HG02623 (cell line): Measurements from ENCODE around the gene KCND3.
A peak's percentile ranks its signal among the peaks of the same experiment; 100 is the strongest.

Source experiments
- ATAC-seq: cut with Tn5 transposase; IDR thresholded peaks from one replicate; pipeline ENCODE4 v1.9.1; 2021; ENCODE audit warnings: moderate library complexity; ENCODE audit not compliant: unreplicated experiment

Gene KCND3

GRCh38 chr1:111784273-111784901 lies 205.1 kb downstream of the KCND3 start:
- no peak for ATAC-seq

- no peak for ATAC-seq
Measured at GRCh38 chr1:111779546-111779945, 209.9 kb downstream of the KCND3 start.

GRCh38 chr1:111778541-111779051 lies 210.9 kb downstream of the KCND3 start:
- no peak for ATAC-seq

DNA sequence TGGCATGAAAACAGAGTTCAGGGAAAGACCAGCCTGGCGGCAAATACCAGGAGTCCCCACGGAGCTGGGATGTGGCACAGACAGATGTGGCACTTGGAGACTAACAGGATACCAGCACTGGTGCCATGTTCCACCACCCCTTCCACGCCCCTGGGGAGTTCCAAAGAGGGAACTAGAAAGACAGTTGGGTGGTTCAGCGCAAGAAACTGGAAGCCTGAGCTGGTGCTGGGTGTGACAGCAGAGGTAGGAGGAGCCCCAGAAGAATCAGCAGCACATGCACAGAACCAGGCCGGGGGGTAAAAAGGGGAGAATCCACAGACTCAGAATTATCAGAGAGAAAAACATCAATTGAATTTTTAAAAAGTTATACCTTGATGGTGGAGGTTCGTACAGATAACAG lies 211.4 kb downstream of the KCND3 start:
- no peak for ATAC-seq

DNA sequence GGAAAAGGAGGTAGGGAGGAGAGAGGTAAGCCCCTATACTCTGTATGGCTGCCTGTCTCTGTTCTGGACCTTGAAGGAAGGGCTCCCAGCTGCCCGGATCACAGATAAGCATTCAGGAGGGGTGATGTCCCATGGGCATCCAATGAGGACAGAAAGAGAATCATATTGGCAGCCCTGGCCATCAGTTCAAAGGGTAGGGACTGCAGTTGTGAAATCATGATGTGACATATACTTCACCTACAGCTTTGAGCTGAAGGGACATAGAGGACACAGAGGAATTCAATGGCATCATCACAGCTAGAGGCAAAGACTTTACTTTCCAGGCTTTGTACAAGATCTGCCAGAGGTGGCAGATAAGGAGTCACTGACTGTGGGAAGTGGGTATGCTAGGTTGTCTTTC lies 212.2 kb downstream of the KCND3 start:
- ATAC-seq = no peak

- ATAC-seq = no peak
Measured at GRCh38 chr1:111776861-111777260, 212.6 kb downstream of the KCND3 start.

DNA sequence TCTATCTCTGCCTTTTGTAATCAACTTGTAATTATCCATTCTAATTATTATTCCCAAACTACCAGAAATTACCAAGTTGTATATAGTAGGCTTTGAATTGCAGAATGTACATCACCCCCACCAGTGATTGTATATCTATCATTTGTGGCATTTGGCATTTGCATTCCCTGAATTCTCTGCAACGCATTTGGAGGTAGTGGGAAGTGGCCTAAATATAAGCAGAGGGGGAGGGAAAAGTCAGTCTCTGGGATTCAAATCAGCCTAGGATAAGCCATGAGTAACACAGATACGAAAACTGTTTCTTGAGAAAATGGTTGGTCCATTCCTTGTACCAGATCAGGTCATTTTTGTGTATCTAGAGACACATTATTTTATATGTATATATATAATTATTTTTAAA lies 213.1 kb downstream of the KCND3 start:
- no peak for ATAC-seq

GRCh38 chr1:111775966-111776365 lies 213.5 kb downstream of the KCND3 start:
- no peak for ATAC-seq

DNA sequence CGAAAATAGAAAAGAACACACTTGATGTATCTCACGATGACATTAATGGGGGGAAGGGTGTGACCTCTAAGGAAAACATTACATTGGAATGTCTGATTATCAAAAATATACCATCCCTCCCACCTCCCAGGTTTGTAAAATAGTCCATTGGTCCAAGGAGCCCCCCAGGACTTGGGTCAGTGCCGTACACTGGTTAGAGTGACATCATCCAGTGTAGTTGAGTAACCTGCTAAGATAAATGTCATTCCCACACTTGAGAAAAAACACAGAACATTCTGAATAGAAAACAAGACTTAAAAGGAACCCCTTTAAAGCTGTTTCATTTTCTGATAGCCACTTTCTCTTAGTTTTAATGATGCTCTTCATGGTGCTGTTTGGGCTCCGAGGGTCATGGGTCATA lies 218.6 kb downstream of the KCND3 start:
- no peak for ATAC-seq

DNA sequence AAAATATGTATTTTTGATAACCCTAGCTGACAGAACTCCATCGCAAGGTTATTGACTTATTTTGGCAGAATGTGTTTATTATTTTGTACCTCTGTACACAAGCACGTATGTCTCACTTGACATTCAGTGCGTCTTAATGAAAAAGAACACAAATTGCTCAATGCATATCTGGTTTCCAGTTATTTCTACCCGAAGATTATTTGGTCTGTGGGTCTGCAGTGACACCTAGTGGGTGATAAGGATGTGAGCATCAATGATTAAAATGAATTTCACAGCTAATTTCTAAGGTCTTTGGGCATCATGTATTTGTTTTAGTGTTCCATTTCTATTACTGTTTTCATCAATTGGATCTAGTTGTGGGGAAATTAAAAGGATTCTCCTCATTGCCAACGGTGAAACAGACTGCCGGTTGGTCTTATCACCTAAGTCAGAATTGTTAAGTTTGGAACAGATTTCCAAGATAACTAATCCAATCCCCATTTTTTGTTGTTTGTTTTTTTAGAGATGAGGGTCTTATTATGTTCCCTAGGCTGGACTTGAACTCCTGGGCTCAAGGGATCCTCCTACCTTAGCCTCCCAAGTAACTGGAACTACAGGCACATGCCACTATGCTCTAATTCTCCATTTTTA lies 219.8 kb downstream of the KCND3 start:
- ATAC-seq = no peak

DNA sequence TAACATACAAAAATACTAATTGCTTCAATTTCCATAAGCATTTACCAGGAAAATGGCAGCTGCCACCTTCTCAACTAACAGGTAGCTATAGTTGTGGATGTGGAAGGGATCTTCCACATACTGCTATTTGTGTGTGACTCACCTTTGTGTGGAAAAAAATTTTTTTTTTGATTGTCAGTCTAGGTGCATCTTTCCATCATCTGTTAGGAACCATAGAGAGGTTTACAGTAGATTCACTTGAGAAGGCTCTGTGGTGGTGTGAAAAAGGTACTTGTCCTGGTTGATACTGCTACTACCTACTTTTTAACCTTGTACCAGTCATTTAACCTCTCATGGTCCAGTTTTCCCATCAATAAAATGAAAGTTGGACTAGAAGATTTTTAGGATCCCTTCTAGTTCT lies 220.8 kb downstream of the KCND3 start:
- ATAC-seq = no peak

- ATAC-seq = no peak
Measured at GRCh38 chr1:111768023-111768422, 221.4 kb downstream of the KCND3 start.

DNA sequence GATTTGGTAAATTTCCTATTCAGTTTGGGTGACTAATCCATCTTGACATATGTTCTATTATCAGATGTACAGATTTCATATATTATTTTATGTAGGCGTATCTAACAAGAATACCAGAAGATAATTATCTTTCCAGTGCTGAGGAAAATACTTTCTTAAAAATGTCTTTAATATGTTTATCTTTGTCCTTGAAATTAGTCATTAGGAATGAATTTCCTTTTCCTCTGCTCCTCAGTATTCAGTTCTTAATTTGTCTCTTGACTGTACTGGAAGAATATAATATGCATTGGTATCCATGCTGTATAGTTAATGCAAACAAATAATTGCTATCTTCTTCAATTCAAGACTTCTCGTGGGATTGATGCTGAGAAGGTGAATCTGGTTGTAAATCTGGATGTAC lies 227.1 kb downstream of the KCND3 start:
- no peak for ATAC-seq

DNA sequence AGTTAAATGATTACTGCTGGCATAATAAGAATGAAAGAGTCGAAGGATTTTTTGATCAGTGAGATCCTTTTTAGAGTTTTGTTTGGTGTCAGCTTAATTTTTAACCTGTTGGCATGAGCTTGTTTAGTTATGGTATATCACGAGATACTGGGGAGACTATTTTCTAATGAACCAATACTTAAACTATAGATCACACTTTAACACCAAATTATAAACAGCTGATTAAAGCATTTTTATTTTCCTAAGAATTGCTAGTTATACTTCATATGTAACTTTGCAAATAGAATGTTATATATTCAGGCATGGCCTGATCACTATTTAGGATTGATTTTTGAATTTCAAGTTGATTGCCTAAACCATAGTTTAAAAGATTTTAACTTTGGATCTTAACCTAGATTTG lies 227.8 kb downstream of the KCND3 start:
- ATAC-seq = no peak

- ATAC-seq = no peak
Measured at GRCh38 chr1:111758373-111758772, 231.1 kb downstream of the KCND3 start.

DNA sequence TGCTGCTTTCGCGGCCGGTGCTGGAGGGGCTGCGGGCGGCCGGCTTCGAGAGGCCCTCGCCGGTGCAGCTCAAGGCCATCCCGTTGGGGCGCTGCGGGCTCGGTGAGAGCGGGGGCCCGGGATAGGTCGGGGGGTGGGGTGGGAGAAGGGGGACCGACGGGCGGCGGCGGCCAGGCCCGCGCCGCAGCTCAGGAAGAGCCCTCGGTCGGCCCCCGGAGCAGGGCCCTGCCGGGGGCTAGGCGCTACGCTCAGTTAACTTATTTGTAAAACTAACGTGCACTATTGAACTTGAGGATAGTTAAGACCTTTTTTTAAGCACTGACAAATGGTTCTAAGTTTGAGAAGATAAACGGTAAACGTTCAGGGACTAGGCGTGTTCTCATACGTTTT lies 233.3 kb downstream of the KCND3 start:
- peak; percentile 2 for ATAC-seq

DNA sequence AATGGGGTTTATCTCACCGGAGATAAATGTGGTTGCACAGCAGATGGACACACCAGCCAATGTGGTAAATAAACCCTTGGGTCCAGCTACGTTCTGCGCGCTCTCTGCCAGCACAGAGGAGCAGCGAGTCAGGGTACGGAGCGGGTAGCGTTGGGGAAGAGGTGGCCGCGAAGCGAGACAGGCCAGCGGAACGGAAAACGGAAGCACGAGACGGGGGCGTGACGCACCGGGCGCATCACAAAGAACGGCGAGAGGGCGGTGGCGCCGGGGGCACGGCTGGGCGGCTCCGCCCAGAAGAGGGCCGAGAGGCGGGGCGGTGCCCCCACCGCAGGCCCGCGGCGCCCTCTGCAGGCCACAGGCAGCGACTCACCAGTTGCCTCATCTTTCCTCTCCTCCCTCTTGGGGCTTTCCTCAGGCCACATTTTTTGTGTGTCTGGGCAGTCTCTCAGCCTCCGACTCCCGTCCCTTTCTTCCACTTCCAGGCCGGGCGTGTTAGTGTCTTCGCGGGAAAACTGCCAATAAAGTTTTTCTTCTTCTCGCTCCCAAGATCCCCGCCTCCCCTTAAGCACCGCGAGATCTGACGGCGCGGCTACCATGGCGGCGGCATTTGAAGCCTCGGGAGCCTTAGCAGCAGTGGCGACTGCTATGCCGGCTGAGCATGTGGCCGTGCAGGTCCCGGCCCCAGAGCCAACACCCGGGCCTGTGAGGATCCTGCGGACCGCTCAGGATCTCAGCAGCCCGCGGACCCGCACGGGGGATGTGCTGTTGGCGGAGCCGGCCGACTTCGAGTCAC lies 233.9 kb downstream of the KCND3 start, which contains the start of gene DDX20:
Gene DDX20, plus strand, starts transcription at position 571 of the 793 bp plus-strand sequence. Its CDS starts 24 bp downstream, at position 595.
- peak; percentile 88 for ATAC-seq

- ATAC-seq = no peak
Measured at GRCh38 chr1:111754984-111755330, 234.5 kb downstream of the KCND3 start.

DNA sequence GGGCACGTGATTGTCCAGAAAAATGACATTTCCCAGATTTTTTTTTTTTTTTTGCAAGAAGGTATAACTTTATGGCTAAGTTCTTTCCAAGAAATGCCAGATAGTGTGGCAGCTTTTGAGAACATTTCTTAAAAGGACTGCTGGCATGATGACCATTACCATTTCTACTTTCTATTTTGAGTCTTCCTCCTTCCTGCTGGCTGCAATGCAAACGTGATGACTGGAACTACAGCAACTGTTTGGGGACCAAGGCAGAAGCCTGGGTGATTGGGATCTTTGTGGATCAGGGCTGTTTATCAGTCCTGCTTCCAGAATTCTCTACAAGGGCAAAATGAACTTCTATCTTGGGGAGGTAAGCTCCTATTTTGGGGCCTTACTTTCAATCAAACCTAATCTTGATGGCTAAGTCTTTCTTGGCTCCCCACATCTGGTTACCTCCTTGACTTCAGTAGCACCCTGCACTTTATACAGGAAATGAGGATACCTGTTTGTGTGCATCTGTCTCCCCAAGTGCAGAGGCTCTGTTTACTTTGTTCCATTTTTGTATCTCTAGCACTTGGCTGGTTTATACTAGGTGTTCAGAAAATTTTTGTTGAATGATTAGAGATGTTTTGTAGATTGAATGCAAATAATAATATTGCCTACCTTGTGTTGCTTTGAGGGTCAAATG lies 237.4 kb downstream of the KCND3 start:
- ATAC-seq = no peak

DNA sequence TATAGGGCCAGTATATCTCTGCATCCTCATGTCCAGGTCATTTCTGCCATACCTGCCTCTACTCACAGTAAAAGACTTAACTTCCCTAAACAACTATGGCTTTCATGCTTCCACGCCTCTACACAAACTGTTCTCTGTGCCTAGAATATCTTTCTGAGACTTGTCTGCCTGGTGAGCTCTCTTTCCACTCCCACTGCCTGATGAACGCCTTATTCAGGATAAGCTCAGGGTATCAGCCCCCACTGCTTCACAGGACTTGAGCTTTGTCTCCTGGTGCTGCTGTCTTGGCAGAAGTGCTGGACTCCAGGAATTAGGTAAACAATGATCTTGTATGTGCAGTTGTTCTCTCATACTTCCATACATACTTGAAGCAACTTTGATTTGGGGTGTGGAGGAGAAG lies 238.6 kb downstream of the KCND3 start:
- ATAC-seq = no peak

GRCh38 chr1:111749628-111750027 lies 239.8 kb downstream of the KCND3 start:
- no peak for ATAC-seq
